Glomerular visceral epithelial cell (primary cell): ENCODE measurements around the gene CERS2.

Experiments
- DNase-seq: peaks from one replicate; pipeline ENCODE4 v3.0.0-alpha.2; 2016; ENCODE audit errors: extremely low spot score

CERS2 gene

GRCh38 chr1:150974580-150975478 lies at the start of gene CERS2:
TSS of gene CERS2 (minus strand) at chr1:150974835. CDS start at chr1:150969090, 5,745 bp downstream.
- DNase-seq = peak; percentile 87

GRCh38 chr1:151013518-151013917 lies 38.9 kb upstream of the CERS2 start:
- peak; percentile 36 for DNase-seq

GRCh38 chr1:151012684-151013471 lies 38.2 kb upstream of the CERS2 start:
- no peak for DNase-seq

GRCh38 chr1:151011154-151011850 lies 36.7 kb upstream of the CERS2 start:
- DNase-seq = no peak

GRCh38 chr1:151010346-151010726 lies 35.7 kb upstream of the CERS2 start:
- no peak for DNase-seq

GRCh38 chr1:151009674-151010345 lies 35.2 kb upstream of the CERS2 start:
- DNase-seq = no peak

GRCh38 chr1:151009206-151009587 lies 34.6 kb upstream of the CERS2 start:
- DNase-seq = peak; percentile 46

GRCh38 chr1:151008244-151009205 lies 33.9 kb upstream of the CERS2 start, which contains the start of gene PRUNE1:
TSS of gene PRUNE1 (plus strand) at chr1:151008449. CDS start at chr1:151008633, 184 bp downstream.
- DNase-seq = peak; percentile 98

- DNase-seq = no peak
These were observed 33.2 kb upstream of the CERS2 start for GRCh38 chr1:151007853-151008243.

GRCh38 chr1:151006327-151007052 lies 31.9 kb upstream of the CERS2 start, which contains the start of gene MINDY1:
TSS of gene MINDY1 (minus strand) at chr1:151006902. CDS start at chr1:151002617, 4,285 bp downstream.
- peak; percentile 87 for DNase-seq

GRCh38 chr1:151005729-151006319 lies 31.2 kb upstream of the CERS2 start:
- no peak for DNase-seq

- DNase-seq = no peak
These were observed 28.5 kb upstream of the CERS2 start for GRCh38 chr1:151003180-151003579.

- no peak for DNase-seq
These were observed 28.0 kb upstream of the CERS2 start for GRCh38 chr1:151002611-151003010.

GRCh38 chr1:151002051-151002450 lies 27.4 kb upstream of the CERS2 start:
- no peak for DNase-seq

GRCh38 chr1:151001602-151002001 lies 27.0 kb upstream of the CERS2 start:
- DNase-seq = peak; percentile 81

GRCh38 chr1:151000408-151000807 lies 25.8 kb upstream of the CERS2 start:
- no peak for DNase-seq

GRCh38 chr1:150999926-151000325 lies 25.3 kb upstream of the CERS2 start:
- no peak for DNase-seq

- peak; percentile 93 for DNase-seq
These were observed 24.5 kb upstream of the CERS2 start for GRCh38 chr1:150999051-150999674.

- DNase-seq = no peak
These were observed 23.3 kb upstream of the CERS2 start for GRCh38 chr1:150997949-150998348.
